ENCODE data around the gene IL22RA1. TPM values are rescaled to one million over a fixed set of nuclear protein-coding genes. Genes with fewer than 3 reads are reported as not detected.

Gene IL22RA1
- total RNA-seq, 1 donor from 2014 or later, result not detected

- no peaks in the 10 kb centered on the region for H3K9me3 Mint-ChIP-seq (ENCODE audit: unreplicated experiment)
- peaks cover 9% of the 10 kb centered on the region for H3K27me3 Mint-ChIP-seq (ENCODE audit: unreplicated experiment)
- DNase-seq (ENCODE audit: low spot score), result no peak
- no peak for TF ChIP-seq CTCF (IDR thresholded peaks at IDR 0.05; ENCODE audit: unreplicated experiment)
- no peaks in the 10 kb centered on the region for H3K4me1 Mint-ChIP-seq (ENCODE audit: unreplicated experiment)
- H3K36me3 Mint-ChIP-seq (ENCODE audit: low read depth, unreplicated experiment), result no peaks in the 10 kb centered on the region
- no peak overlapping the region for H3K4me3 Mint-ChIP-seq (ENCODE audit: unreplicated experiment)
- no peak overlapping the region for H3K27ac Mint-ChIP-seq (ENCODE audit: unreplicated experiment)
These were observed 48.4 kb downstream of the IL22RA1 start for GRCh38 chr1:24094554-24094953.

- no peaks in the 10 kb centered on the region for H3K4me1 Mint-ChIP-seq (ENCODE audit: unreplicated experiment)
- no peaks in the 10 kb centered on the region for H3K9me3 Mint-ChIP-seq (ENCODE audit: unreplicated experiment)
- H3K4me3 Mint-ChIP-seq (ENCODE audit: unreplicated experiment), result no peak overlapping the region
These were observed 49.2 kb downstream of the IL22RA1 start for GRCh38 chr1:24093732-24094131.

GRCh38 chr1:24092979-24093378 lies 50.0 kb downstream of the IL22RA1 start:
- Mint-ChIP-seq H3K27me3 (ENCODE audit: unreplicated experiment) (peaks cover 5% of the 10 kb centered on the region), H3K36me3 (ENCODE audit: low read depth, unreplicated experiment) (no peaks in the 10 kb centered on the region), H3K9me3 (ENCODE audit: unreplicated experiment) (no peaks in the 10 kb centered on the region), H3K4me1 (ENCODE audit: unreplicated experiment) (no peaks in the 10 kb centered on the region), H3K4me3 (ENCODE audit: unreplicated experiment) (no peak overlapping the region), H3K27ac (ENCODE audit: unreplicated experiment) (no peak overlapping the region)
- no peak for TF ChIP-seq CTCF (IDR thresholded peaks at IDR 0.05; ENCODE audit: unreplicated experiment)
- DNase-seq (ENCODE audit: low spot score), result no peak

More at GRCh38 chr1:24093732-24094131, 49.2 kb downstream of the IL22RA1 start:
- H3K27me3 Mint-ChIP-seq (ENCODE audit: unreplicated experiment), result peaks cover 5% of the 10 kb centered on the region
- H3K27ac Mint-ChIP-seq (ENCODE audit: unreplicated experiment), result no peak overlapping the region
- no peak for TF ChIP-seq CTCF (IDR thresholded peaks at IDR 0.05; ENCODE audit: unreplicated experiment)
- no peak for DNase-seq (ENCODE audit: low spot score)
- H3K36me3 Mint-ChIP-seq (ENCODE audit: low read depth, unreplicated experiment), result no peaks in the 10 kb centered on the region

- no peak for TF ChIP-seq CTCF (IDR thresholded peaks at IDR 0.05; ENCODE audit: unreplicated experiment)
- Mint-ChIP-seq H3K4me1 (ENCODE audit: unreplicated experiment) (no peaks in the 10 kb centered on the region), H3K9me3 (ENCODE audit: unreplicated experiment) (no peaks in the 10 kb centered on the region), H3K27me3 (ENCODE audit: unreplicated experiment) (peaks cover 7% of the 10 kb centered on the region), H3K27ac (ENCODE audit: unreplicated experiment) (no peak overlapping the region), H3K36me3 (ENCODE audit: low read depth, unreplicated experiment) (no peaks in the 10 kb centered on the region), H3K4me3 (ENCODE audit: unreplicated experiment) (no peak overlapping the region)
- DNase-seq (ENCODE audit: low spot score), result no peak
These were observed 50.9 kb downstream of the IL22RA1 start for GRCh38 chr1:24091971-24092482.

GRCh38 chr1:24090736-24091135 lies 52.2 kb downstream of the IL22RA1 start:
- H3K36me3 Mint-ChIP-seq (ENCODE audit: low read depth, unreplicated experiment), result no peaks in the 10 kb centered on the region
- no peak overlapping the region for H3K27ac Mint-ChIP-seq (ENCODE audit: unreplicated experiment)
- H3K4me1 Mint-ChIP-seq (ENCODE audit: unreplicated experiment), result no peaks in the 10 kb centered on the region
- no peak for TF ChIP-seq CTCF (IDR thresholded peaks at IDR 0.05; ENCODE audit: unreplicated experiment)
- peaks cover 4% of the 10 kb centered on the region for H3K27me3 Mint-ChIP-seq (ENCODE audit: unreplicated experiment)
- no peaks in the 10 kb centered on the region for H3K9me3 Mint-ChIP-seq (ENCODE audit: unreplicated experiment)
- no peak overlapping the region for H3K4me3 Mint-ChIP-seq (ENCODE audit: unreplicated experiment)
- no peak for DNase-seq (ENCODE audit: low spot score)
